GDM1 (cell line): ENCODE measurements around the gene TTC7B.

Experiments
- DNase-seq: peaks from one replicate; lab custom pipeline; 2025; lab: John Stamatoyannopoulos, UW

The TTC7B gene

GRCh38 chr14:90599748-90600507 is 216.3 kb downstream of the TTC7B start:
- DNase-seq: no peak

DNA sequence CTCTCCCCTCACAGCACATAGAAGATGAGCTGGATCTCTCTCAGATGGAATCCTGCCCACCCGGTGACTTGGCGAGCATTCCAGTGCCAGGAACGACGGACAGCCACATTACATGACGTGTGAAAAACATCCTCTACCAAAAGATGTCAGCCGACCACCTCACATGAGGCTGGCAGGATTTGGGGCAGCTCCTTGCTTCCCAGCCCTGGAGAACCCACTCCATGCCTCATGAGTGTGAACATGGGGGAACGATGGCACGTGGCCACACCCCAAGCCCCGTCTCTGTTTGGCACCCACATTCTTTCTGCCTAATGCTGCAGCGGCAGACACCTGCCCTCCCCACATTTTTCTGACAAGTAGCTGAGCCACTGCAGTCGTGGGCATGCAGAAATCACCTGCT is 216.9 kb downstream of the TTC7B start:
- no peak for DNase-seq

- DNase-seq: no peak
Measured at GRCh38 chr14:90597961-90598360, 218.3 kb downstream of the TTC7B start.

DNA sequence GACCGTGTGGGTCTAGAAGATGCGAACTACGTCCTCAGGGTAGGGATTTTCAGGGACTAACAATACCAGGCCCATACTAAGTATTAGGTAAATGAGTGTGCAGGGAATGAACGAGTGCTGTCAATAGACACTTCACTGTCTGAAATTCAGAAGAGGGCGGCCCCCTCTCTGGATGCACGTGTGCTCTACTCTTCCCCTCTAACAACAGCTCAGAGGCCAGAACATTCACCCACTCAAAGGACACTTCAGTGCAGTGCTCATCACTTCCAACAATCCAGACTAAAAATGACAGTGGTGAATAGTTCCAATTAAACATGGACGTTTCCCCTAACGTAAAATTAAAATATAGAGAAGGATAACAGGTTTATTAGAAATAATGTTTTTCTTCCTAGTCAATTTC is 219.5 kb downstream of the TTC7B start:
- DNase-seq: no peak

GRCh38 chr14:90593254-90594040 is 222.8 kb downstream of the TTC7B start:
- DNase-seq: no peak

DNA sequence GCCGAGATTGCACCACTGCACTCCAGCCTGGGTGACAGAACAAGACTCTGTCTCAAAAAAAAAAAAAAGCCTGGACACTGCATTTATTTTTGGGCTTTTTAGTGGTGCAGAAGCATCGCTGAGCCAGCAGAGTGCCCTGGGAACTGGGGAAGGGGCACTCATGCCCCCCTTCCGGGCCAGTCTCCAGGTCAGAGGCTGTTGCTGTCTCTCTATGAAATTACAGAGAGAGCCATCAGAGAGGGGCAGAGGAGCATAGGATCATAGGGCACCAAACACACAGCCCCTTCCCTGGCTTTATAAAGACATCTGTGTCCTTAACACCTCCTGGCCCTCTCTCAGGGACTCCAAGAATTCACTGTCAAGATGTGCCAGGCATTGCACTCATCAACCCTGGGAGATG is 223.6 kb downstream of the TTC7B start:
- no peak for DNase-seq

DNA sequence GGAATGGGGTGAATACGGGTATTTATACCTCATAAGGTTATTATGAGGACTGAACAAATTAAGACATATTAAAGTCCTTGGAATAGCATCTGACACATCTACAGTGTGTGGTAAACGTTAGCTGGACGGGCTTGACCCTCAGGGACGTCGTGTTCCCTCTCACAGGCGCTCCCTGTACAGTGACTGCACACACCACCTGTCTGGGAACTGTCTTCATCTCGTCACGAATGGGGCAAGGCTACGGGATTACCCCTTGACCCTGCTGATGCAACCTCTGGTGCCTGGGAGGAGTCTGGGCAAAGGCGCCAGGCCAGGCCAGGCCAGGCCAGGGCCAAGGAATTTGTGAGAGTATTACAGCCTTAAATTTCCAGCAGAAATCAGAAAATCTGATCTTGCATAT is 228.3 kb downstream of the TTC7B start:
- DNase-seq: no peak

DNA sequence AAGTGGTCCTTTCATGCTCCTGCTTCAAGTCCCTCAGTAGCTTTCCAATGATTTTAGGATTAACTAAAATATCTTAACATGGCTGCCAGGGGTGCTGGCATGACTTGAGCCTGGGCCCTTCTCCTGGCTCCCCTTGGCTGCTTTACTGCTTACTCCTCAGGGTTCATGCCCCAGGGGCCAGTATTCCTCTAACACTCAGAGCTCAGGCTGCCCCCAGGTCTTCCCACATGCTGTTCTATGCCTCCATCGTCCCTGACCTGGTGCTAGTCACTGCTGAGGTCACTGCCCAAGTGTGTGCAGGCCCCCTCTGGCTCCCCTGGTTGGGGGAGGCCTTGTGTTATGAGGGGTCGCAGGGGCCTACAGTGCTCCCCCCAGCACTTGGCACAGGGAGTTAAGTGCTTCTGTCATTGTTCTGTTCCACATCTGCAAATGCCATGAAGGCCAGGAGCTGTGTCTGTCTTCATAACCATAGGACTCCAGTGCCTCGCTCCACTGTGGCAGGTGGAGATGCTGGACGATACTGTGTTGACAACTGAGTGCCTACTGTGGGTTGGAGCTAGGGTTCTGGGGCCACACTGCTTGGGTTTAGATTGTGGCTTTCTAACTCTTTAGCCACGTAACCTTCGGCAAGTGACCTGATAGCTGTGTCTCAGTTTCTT is 228.8 kb downstream of the TTC7B start:
- DNase-seq: no peak

- no peak for DNase-seq
Measured at GRCh38 chr14:90585106-90585505, 231.1 kb downstream of the TTC7B start.

- DNase-seq: no peak
Measured at GRCh38 chr14:90583916-90584605, 232.2 kb downstream of the TTC7B start.

GRCh38 chr14:90583427-90583826 is 232.8 kb downstream of the TTC7B start:
- no peak for DNase-seq

DNA sequence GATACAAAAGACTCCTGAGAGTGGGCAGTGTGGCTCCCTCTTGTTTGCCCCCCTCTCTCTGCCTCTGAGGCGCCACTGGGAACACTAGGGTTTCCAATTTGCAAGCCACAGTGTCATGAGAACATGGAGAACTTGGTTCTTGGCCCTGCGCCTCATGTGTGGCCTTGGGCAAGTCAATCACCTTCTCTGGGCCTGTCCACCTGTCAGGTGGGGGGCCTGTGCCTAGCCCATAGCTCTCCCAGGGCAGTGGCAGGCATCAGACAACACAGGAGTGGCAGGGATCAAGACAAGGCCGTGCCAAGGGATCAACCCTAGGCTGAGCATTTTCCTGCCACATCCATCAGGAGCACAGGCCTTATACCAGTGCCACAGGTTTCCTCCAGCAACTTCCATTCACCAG is 234.1 kb downstream of the TTC7B start:
- DNase-seq: no peak

GRCh38 chr14:90581745-90582144 is 234.5 kb downstream of the TTC7B start:
- no peak for DNase-seq

GRCh38 chr14:90580377-90581335 is 235.6 kb downstream of the TTC7B start:
- no peak for DNase-seq

- DNase-seq: no peak
Measured at GRCh38 chr14:90579816-90580215, 236.4 kb downstream of the TTC7B start.

- DNase-seq: no peak
Measured at GRCh38 chr14:90579088-90579487, 237.1 kb downstream of the TTC7B start.

- DNase-seq: no peak
Measured at GRCh38 chr14:90578283-90578985, 237.8 kb downstream of the TTC7B start.

- no peak for DNase-seq
Measured at GRCh38 chr14:90577661-90578282, 238.5 kb downstream of the TTC7B start.

DNA sequence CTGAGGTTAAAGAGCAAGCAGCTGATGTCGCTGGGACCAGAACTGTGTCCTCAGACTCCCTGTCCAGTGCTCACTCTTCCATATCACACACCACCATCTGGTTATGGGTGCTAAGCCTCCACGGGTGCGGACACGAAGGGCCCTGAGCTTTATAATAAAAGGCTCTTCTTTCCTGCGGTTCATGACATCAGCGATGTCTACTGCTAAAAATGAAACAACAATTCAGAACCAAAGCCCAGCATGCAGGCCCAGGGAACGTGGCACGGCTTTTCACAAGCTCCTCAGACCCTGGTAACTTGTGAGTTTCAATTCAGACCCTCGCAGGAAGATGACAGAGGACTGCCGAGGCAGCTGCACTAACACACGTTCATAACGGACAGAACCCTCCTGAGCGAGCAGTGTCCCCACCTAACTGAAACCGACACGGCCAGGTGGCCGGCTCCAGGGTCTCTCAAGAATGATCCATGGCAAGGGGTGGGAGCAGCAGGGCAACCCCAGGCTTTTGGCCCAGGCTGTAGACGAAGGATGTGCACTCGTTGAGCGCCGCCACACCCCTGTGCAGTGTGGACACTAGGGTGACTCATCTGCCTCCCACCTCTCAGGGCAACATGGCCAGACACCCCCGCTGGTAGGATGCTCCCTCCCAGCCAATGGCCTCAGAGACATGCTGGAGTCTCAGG is 239.1 kb downstream of the TTC7B start:
- no peak for DNase-seq

DNA sequence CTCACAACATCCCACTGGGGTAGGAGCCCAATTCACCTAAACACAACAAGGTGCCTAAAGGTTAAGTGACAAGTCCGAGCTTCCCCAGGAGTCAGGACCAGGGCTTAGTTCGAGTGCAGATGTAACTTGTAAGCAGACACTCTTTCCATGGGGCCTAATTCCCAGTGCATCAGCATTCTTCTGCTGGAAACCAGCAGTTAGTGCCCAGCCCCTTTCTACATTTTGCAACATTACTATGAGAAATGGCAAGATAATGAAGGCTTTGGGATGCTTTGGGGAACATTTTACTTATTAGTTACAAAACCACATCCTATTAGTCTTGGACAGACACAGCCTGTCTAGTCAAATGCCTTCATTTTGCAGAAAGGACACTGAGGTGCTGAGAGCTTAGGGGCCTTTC is 239.6 kb downstream of the TTC7B start:
- DNase-seq: no peak
